HepG2 (cell line): ENCODE data around the gene GNG2. TPM values are rescaled to one million over a fixed set of nuclear protein-coding genes. Genes with fewer than 3 reads are reported as not detected.

Source experiments
- ATAC-seq: fragments of 200-7000 bp; cut with Tn5 transposase; 3 replicates; pipeline ENCODE4 v1.9.1; 2020; ENCODE audit warnings: mild to moderate bottlenecking, moderate library complexity
- BruUV-seq: library from RNA; stranded (reverse); fragments of 400-500 nt; replicated peaks from 2 replicates; lab custom pipeline; 2021; lab: Mats Ljungman, UMichigan
- CTCF ChIA-PET: fragments of 300-600 bp; formaldehyde crosslinking; extraction: SDS; loops from one replicate; lab custom pipeline; 2021; ENCODE audit warnings: low total read pairs, inconsistent platforms, low intra/inter-chr PET ratio; lab: Yijun Ruan, JAX
- POLR2A ChIA-PET: fragments of 350-600 bp; sonication (Branson Sonifier 250); formaldehyde crosslinking; loops from one replicate; lab custom pipeline; 2020; ENCODE audit warnings: antibody characterized with exemption, inconsistent platforms; lab: Yijun Ruan, JAX
- DNase-seq: peaks from one replicate; pipeline ENCODE4 v3.0.0-alpha.2; 2015; ENCODE audit warnings: low spot score
- FAIRE-seq: peaks from 3 replicates; lab custom pipeline; 2011; peaks lifted over from hg19 to GRCh38; lab: Jason Lieb, UNC
- H2AFZ ChIP-seq: one replicate; pipeline ENCODE4 v1.6.1; 2011; ENCODE audit warnings: low read length, inconsistent platforms
- H3K27ac ChIP-seq: fragments of 300-600 bp; 3 replicates; pipeline ENCODE4 v1.8.0; 2011; ENCODE audit warnings: mixed run types, mild to moderate bottlenecking, mixed read lengths, low read length, inconsistent platforms; ENCODE audit not compliant: insufficient read depth; ENCODE audit errors: extremely low read length
- H3K27me3 ChIP-seq, 2 experiments: fragments of 200-600 bp in 1 of 2; 2 replicates in 1 of 2; 3 replicates in 1 of 2; pipeline versions ENCODE4 v1.6.0 to v1.8.0; 2011; ENCODE audit warnings: low read length in 2 of 2, mild to moderate bottlenecking in 2 of 2, moderate library complexity in 2 of 2, inconsistent platforms in 1 of 2; ENCODE audit not compliant: insufficient read depth in 2 of 2, control insufficient read depth in 1 of 2
- H3K36me3 ChIP-seq, 2 experiments: fragments of 200-600 bp in 1 of 2; replicated peaks in 1 of 2; 2 replicates in 1 of 2; 3 replicates in 1 of 2; pipeline versions ENCODE4 v1.5.1 to v1.8.0; 2011; ENCODE audit warnings: low read length in 2 of 2, inconsistent platforms in 1 of 2; ENCODE audit not compliant: insufficient read depth in 2 of 2, control insufficient read depth in 1 of 2
- H3K4me1 ChIP-seq: 2 replicates; pipeline ENCODE4 v1.5.1; 2012; ENCODE audit warnings: low read length, inconsistent platforms; ENCODE audit not compliant: insufficient read depth
- H3K4me2 ChIP-seq: 2 replicates; pipeline ENCODE4 v1.6.0; 2011; ENCODE audit warnings: low read depth, low read length, inconsistent platforms
- H3K4me3 ChIP-seq, 3 experiments: fragments of 200-600 bp in 1 of 3; sonication (generic), shearing (Covaris generic) in 1 of 3; replicated peaks in 1 of 3; 2 replicates each; pipeline ENCODE4 v1.5.1; 2011 to 2016; ENCODE audit warnings: low read length in 3 of 3, inconsistent platforms in 2 of 3, low read depth in 2 of 3, mild to moderate bottlenecking in 2 of 3, control low read depth in 1 of 3, mixed read lengths in 1 of 3; ENCODE audit not compliant: insufficient read depth in 1 of 3
- H3K79me2 ChIP-seq: one replicate; pipeline ENCODE4 v1.6.1; 2011; ENCODE audit warnings: low read length, inconsistent platforms; ENCODE audit not compliant: insufficient read depth
- H3K9ac ChIP-seq: 2 replicates; pipeline ENCODE4 v1.6.0; 2011; ENCODE audit warnings: mild to moderate bottlenecking, low read depth, low read length, inconsistent platforms; ENCODE audit not compliant: insufficient read depth
- H3K9me3 ChIP-seq: 2 replicates; pipeline ENCODE4 v1.5.1; 2012; ENCODE audit warnings: mild to moderate bottlenecking, low read length
- H4K20me1 ChIP-seq: 2 replicates; pipeline ENCODE4 v1.6.0; 2011; ENCODE audit warnings: inconsistent platforms, mild to moderate bottlenecking, low read length, moderate library complexity; ENCODE audit not compliant: insufficient read depth
- AFF4 ChIP-seq: sonication (generic); formaldehyde crosslinking; IDR thresholded peaks from 2 replicates; pipeline ENCODE4 v1.4.0; 2020; ENCODE audit warnings: missing genetic modification reagents
- FOXK2 ChIP-seq: fragments of 450-650 bp; IDR thresholded peaks from 2 replicates; pipeline ENCODE4 v1.6.1; 2016
- HINFP ChIP-seq: sonication (generic); formaldehyde crosslinking; IDR thresholded peaks from 2 replicates; pipeline ENCODE4 v1.4.0; 2020; ENCODE audit warnings: low read depth, mild to moderate bottlenecking, missing genetic modification reagents
- HMG20A ChIP-seq: IDR thresholded peaks from 2 replicates; pipeline ENCODE4 v1.6.1; 2016; ENCODE audit warnings: borderline replicate concordance
- POLR2G ChIP-seq: fragments of 200-400 bp; formaldehyde crosslinking; IDR thresholded peaks from 2 replicates; pipeline ENCODE4 v1.6.1; 2018; ENCODE audit warnings: mild to moderate bottlenecking, low read depth, low read length, moderate library complexity
- SOX5 ChIP-seq: IDR thresholded peaks from 2 replicates; pipeline ENCODE4 v1.6.1; 2016; ENCODE audit warnings: borderline replicate concordance
- STAG1 ChIP-seq: sonication (generic); formaldehyde crosslinking; IDR thresholded peaks from 2 replicates; pipeline ENCODE4 v1.4.0; 2020; ENCODE audit warnings: missing genetic modification reagents
- ZBTB10 ChIP-seq: sonication (generic); formaldehyde crosslinking; IDR thresholded peaks from 2 replicates; pipeline ENCODE4 v1.4.0; 2020; ENCODE audit warnings: missing genetic modification reagents, borderline replicate concordance
- ZNF280B ChIP-seq: sonication (generic); formaldehyde crosslinking; IDR thresholded peaks from 2 replicates; pipeline ENCODE4 v1.5.0; 2020; ENCODE audit warnings: missing genetic modification reagents, mild to moderate bottlenecking, borderline replicate concordance
- ZNF543 ChIP-seq: sonication (generic); formaldehyde crosslinking; IDR thresholded peaks from 2 replicates; pipeline ENCODE4 v1.4.0; 2020; ENCODE audit warnings: mild to moderate bottlenecking, missing genetic modification reagents
- ZNF558 ChIP-seq: sonication (generic); formaldehyde crosslinking; IDR thresholded peaks from 2 replicates; pipeline ENCODE4 v1.9.0; 2022; ENCODE audit warnings: mild to moderate bottlenecking, missing genetic modification reagents, borderline replicate concordance
- WGBS: methylation state at CpG from one replicate; pipeline ENCODE4 v1.1.6; 2017; ENCODE audit warnings: low lambda C conversion rate; 5-methylcytosine and 5-hydroxymethylcytosine counted together
- in situ Hi-C: cut with HindIII; loops from 2 replicates; pipeline ENCODE4 v1.10.0; 2017; ENCODE audit warnings: low pct_unique_long_range_greater_than_20kb; ENCODE audit not compliant: extremely low pct_ligation_motif_present
- intact Hi-C: fragments of 100-400 bp; cut with micrococcal nuclease; formaldehyde crosslinking; loops from one replicate; pipeline ENCODE4 v1.10.0; 2022; ENCODE audit not compliant: unreplicated experiment
- polyA plus RNA-seq, 8 experiments: library from polyadenylated mRNA; depleted of rRNA in 3 of 8; stranded (reverse) in 7 of 8; unstranded in 1 of 8; fragments of >200 nt; fragmentation: Illumina TruSeq in 4 of 8; extraction: Trizol in 4 of 8; gene quantifications; 2 replicates each; pipeline versions ENCODE4 v1.2.1 to v1.2.3, GENCODE V29; 2011 to 2016; ENCODE audit warnings: low read depth in 4 of 8, missing spikeins in 1 of 8, mixed read lengths in 1 of 8; ENCODE audit not compliant: insufficient read depth in 1 of 8
- total RNA-seq, 5 experiments: library from RNA; depleted of rRNA; stranded (reverse); fragments of >200 nt; fragmentation: Illumina TruSeq; extraction: Trizol; gene quantifications; 2 replicates each; pipeline ENCODE4 v1.2.3, GENCODE V29; 2016; ENCODE audit warnings: low read depth in 1 of 5
- TF ChIP-seq, protein P1 (sequence below): sonication (generic); formaldehyde crosslinking; IDR thresholded peaks from 2 replicates; pipeline ENCODE4 v1.5.0; 2020; ENCODE audit warnings: mild to moderate bottlenecking, low read depth, missing genetic modification reagents, borderline replicate concordance

The GNG2 gene
- total and polyA plus RNA-seq, 2 of the 13 experiments (the other 11 are each of a cell fraction or from before 2014, with no cell fraction given), result not detected

DNA sequence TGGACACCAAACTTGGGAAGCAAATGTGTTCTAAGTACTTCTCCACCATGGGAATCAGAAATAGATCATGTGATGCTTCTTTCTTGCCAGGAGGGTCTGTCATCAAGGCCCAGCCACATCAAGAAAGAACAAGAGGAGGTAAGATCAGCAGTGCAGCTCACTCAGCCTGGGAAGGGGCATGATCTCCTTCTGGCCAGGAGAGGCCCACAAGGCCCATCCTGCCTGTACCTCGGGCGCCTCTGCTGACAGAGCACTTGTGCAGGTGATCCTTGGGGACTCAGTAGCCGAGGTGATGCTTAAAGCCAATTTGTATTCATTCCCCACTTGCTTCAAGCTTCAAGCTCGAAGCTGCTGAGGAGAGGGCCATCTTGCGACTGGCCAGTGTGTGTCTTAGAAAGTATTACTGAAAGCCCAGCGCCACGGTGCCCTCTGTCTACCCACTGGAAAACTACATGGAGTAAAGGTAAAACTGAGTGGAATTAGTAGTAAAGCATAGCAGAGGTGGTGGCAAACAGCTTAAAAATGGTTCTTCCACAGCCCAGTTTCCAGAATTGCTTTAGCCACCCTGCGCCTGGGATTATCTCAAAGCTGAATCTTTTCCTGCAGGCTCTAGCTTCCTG is 155.1 kb downstream of the GNG2 start:
- in situ Hi-C loops, result no loop called here
- POLR2A ChIA-PET, result no interaction called here
- Histone ChIP-seq H3K79me2 (no peaks in the 10 kb centered on the region), H3K9me3 (no peaks in the 10 kb centered on the region), H4K20me1 (no peaks in the 10 kb centered on the region), H3K4me3 (no peak overlapping the region; a peak in 1 of 6 replicates), H3K9ac (no peak overlapping the region), H3K4me2 (peak overlapping the region; percentile 45; the same call in 1 of the 2 replicates), H3K27me3 (peaks cover 0 to 6% of the 10 kb centered on the region in 2 experiments; a peak in 1 of 5 replicates), H2AFZ (no peak overlapping the region), H3K4me1 (no peaks in the 10 kb centered on the region), H3K27ac (no peak overlapping the region), H3K36me3 (peaks cover 2 to 13% of the 10 kb centered on the region in 2 experiments; a peak in 3 of 5 replicates)
- DNase-seq (peak; percentile 8), ATAC-seq (peak; percentile 82), FAIRE-seq (no peak)
- BruUV-seq, result no TSS peak
- intact Hi-C loops, result no loop called here
- 16% methylated on average over 5 of the region's 8 CpGs for WGBS
- CTCF ChIA-PET, result no interaction called here
- TF ChIP-seq SOX5 (CRISPR knock-in tag) (no peak), AFF4 (CRISPR knock-in tag) (no peak), ZNF543 (CRISPR knock-in tag) (0 out of 2 replicates have a peak, but pooled peaks have one; percentile 49), ZNF280B (CRISPR knock-in tag) (no peak), HINFP (CRISPR knock-in tag) (no peak), ZNF558 (CRISPR knock-in tag) (no peak), STAG1 (CRISPR knock-in tag) (peak; percentile 19; the same call in 1 of the 2 replicates), FOXK2 (no peak), HMG20A (CRISPR knock-in tag) (no peak), POLR2G (no peak), ZBTB10 (CRISPR knock-in tag) (no peak)
- TF ChIP-seq, protein P1, sequence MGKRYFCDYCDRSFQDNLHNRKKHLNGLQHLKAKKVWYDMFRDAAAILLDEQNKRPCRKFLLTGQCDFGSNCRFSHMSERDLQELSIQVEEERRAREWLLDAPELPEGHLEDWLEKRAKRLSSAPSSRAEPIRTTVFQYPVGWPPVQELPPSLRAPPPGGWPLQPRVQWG (CRISPR knock-in tag), result no peak
